GM19468 (cell line): Measurements from ENCODE around the gene C1orf226.

Source experiments
- ATAC-seq: cut with Tn5 transposase; IDR thresholded peaks from one replicate; pipeline ENCODE4 v1.9.1; 2021; ENCODE audit warnings: mild to moderate bottlenecking, moderate library complexity, moderate number of reproducible peaks; ENCODE audit not compliant: unreplicated experiment; ENCODE audit errors: extremely low read depth

Gene C1orf226

GRCh38 chr1:162364498-162364897 lies 17.0 kb upstream of the C1orf226 start:
- ATAC-seq, result no peak

- ATAC-seq, result no peak
These were observed 16.1 kb upstream of the C1orf226 start for GRCh38 chr1:162365284-162366020.

- no peak for ATAC-seq
These were observed 15.4 kb upstream of the C1orf226 start for GRCh38 chr1:162366149-162366548.

GRCh38 chr1:162366671-162367070 lies 14.9 kb upstream of the C1orf226 start:
- no peak for ATAC-seq

GRCh38 chr1:162367073-162367472 lies 14.5 kb upstream of the C1orf226 start:
- ATAC-seq, result no peak

- ATAC-seq, result no peak
These were observed 13.8 kb upstream of the C1orf226 start for GRCh38 chr1:162367772-162368171.

- no peak for ATAC-seq
These were observed 13.1 kb upstream of the C1orf226 start for GRCh38 chr1:162368451-162368850.

- no peak for ATAC-seq
These were observed 12.0 kb upstream of the C1orf226 start for GRCh38 chr1:162369571-162369970.

- no peak for ATAC-seq
These were observed 11.4 kb upstream of the C1orf226 start for GRCh38 chr1:162370161-162370560.

- ATAC-seq, result no peak
These were observed 10.8 kb upstream of the C1orf226 start for GRCh38 chr1:162370721-162371120.

- no peak for ATAC-seq
These were observed 9.9 kb upstream of the C1orf226 start for GRCh38 chr1:162371611-162372010.

- no peak for ATAC-seq
These were observed 9.1 kb upstream of the C1orf226 start for GRCh38 chr1:162372159-162373071.

GRCh38 chr1:162373072-162373427 lies 8.5 kb upstream of the C1orf226 start:
- no peak for ATAC-seq

- no peak for ATAC-seq
These were observed 7.8 kb upstream of the C1orf226 start for GRCh38 chr1:162373541-162374260.

GRCh38 chr1:162374406-162374805 lies 7.1 kb upstream of the C1orf226 start:
- ATAC-seq, result no peak

GRCh38 chr1:162375463-162375862 lies 6.1 kb upstream of the C1orf226 start:
- ATAC-seq, result no peak

GRCh38 chr1:162376691-162377090 lies 4.8 kb upstream of the C1orf226 start, which contains the start of gene SPATA46:
TSS of gene SPATA46 (minus strand) at chr1:162376854. CDS start at chr1:162376790, 64 bp downstream.
- no peak for ATAC-seq

- no peak for ATAC-seq
These were observed 1.3 kb upstream of the C1orf226 start for GRCh38 chr1:162380061-162380846.

- ATAC-seq, result no peak
These were observed 618 bp downstream of the C1orf226 start for GRCh38 chr1:162381941-162382750.
